Ovary (tissue), 9 donors: ENCODE data around the gene C16orf95. TPM values are rescaled to one million over a fixed set of nuclear protein-coding genes. Genes with fewer than 3 reads are reported as not detected.

Experiments used
- DNase-seq, 5 donors: peaks; one replicate each; pipeline ENCODE4 v3.0.0-alpha.2; 2019 to 2020
- H3K27ac ChIP-seq, 2 donors: fragments of 200-600 bp; one replicate each; pipeline versions ENCODE4 v1.5.1 to v1.8.0; 2019 to 2022
- H3K27me3 ChIP-seq: fragments of 200-600 bp; one replicate; pipeline ENCODE4 v1.8.0; 2022
- H3K36me3 ChIP-seq: fragments of 200-600 bp; sonication (generic); one replicate; pipeline ENCODE4 v1.5.1; 2019
- H3K4me1 ChIP-seq: one replicate; pipeline ENCODE4 v1.8.1; 2013; ENCODE audit warnings: mild to moderate bottlenecking, moderate library complexity; ENCODE audit not compliant: insufficient read depth
- H3K4me3 ChIP-seq: fragments of 200-600 bp; sonication (generic); one replicate; pipeline ENCODE4 v1.5.1; 2017
- H3K9me3 ChIP-seq, 2 donors: fragments of 200-600 bp in 1 of 2; sonication (generic) in 1 of 2; one replicate each; pipeline versions ENCODE4 v1.5.1 to v1.8.1; 2013 to 2019; ENCODE audit warnings: mild to moderate bottlenecking in 1 of 2, moderate library complexity in 1 of 2
- CTCF ChIP-seq, 3 donors: fragments of 450-650 bp in 2 of 3; fragments of 200-600 bp in 1 of 3; IDR thresholded peaks; one replicate each; pipeline versions ENCODE4 v1.5.1 to v1.8.0; 2016 to 2022; ENCODE audit warnings: antibody characterized with exemption in 3 of 3, mild to moderate bottlenecking in 1 of 3
- EP300 ChIP-seq: sonication (generic); formaldehyde crosslinking; IDR thresholded peaks from one replicate; pipeline ENCODE4 v1.6.1; 2017; ENCODE audit warnings: antibody characterized with exemption
- POLR2A ChIP-seq: fragments of 450-650 bp; IDR thresholded peaks from one replicate; pipeline ENCODE4 v1.6.1; 2017; ENCODE audit warnings: antibody characterized with exemption, mild to moderate bottlenecking, moderate library complexity
- whole genome bisulfite sequencing, 3 donors: extraction: QIAGEN DNeasy Blood & Tissue Kit in 1 of 3; methylation state at CpG; one replicate each; pipeline versions ENCODE4 v1.1.5 to v1.1.7; 2013 to 2017; 5-methylcytosine and 5-hydroxymethylcytosine counted together
- intact Hi-C, 4 donors: fragments of 100-400 bp; cut with DNase I; formaldehyde crosslinking; loops; one replicate each; pipeline versions ENCODE4 v1.11.0 to v1.15.1; 2022 to 2023
- polyA plus RNA-seq, 2 donors: library from polyadenylated mRNA; stranded (reverse); fragments of 200-250 nt in 1 of 2; fragments of 350-450 nt in 1 of 2; fragmentation: Illumina TruSeq in 1 of 2; extraction: RNeasy Lipid Tissue Mini Kit (QIAGEN cat#74804) in 1 of 2; gene quantifications; one replicate each; pipeline ENCODE4 v1.2.3, GENCODE V29; 2013 to 2014
- total RNA-seq, 7 donors: library from RNA; depleted of rRNA in 2 of 7; stranded (reverse); fragments of >200 nt in 2 of 7; fragmentation: NEBNext Ultra II Directional in 3 of 7; extraction: Animal tissue kit (Norgen Biotek cat#: 25700) in 3 of 7; gene quantifications; one replicate each; pipeline versions ENCODE4 v1.1.0 to v1.2.4, GENCODE V29; 2016 to 2023
- donor health status: DM: no; HTN: no; CAD: no; lungs with moderate emphysema.
- donor health status: DM: no; HTN: no; CAD: no.
- donor health status: Bipolar disorder and iron deficiency.
- donor health status: DM: yes; HTN: yes; CAD: no.
- donor health status: DM: no; HTN: no; CAD: no.
- donor health status: DM: yes; HTN: yes; CAD: no.

The C16orf95 gene
- total and polyA plus RNA-seq, 9 donors, result 1.0 to 6.1 (median 2.7) TPM

GRCh38 chr16:87323727-87324410 lies 6.7 kb upstream of the C16orf95 start:
- WGBS, 3 donors, result 84 to 87% (median 84%) methylated on average over 21 of the region's 21 CpGs
- TF ChIP-seq POLR2A (no peak), CTCF (IDR thresholded peaks at IDR 0.05) (no peak), EP300 (no peak)

GRCh38 chr16:87322833-87323726 lies 5.9 kb upstream of the C16orf95 start:
- Histone ChIP-seq H3K4me3 (no peak overlapping the region), H3K27me3 (no peaks in the 10 kb centered on the region), H3K4me1 (peaks cover 4% of the 10 kb centered on the region), H3K27ac (no peak overlapping the region), H3K9me3 (no peaks in the 10 kb centered on the region), H3K36me3 (no peaks in the 10 kb centered on the region)
- TF ChIP-seq EP300 (no peak), POLR2A (no peak), CTCF (IDR thresholded peaks at IDR 0.05) (no peak)
- intact Hi-C loops, result loop anchor here in 2 of 4 donors (10.0 kb wide), 2 partner anchors 52 to 62 kb away; partner anchors contain the start of gene FBXO31 (in 1 of the 2)
- DNase-seq, result peak in 2 of 5 donors; percentile 18 to 31
- WGBS, 3 donors, result 83 to 89% (median 83%) methylated on average over 28 to 35 of the region's 35 CpGs

More at GRCh38 chr16:87323727-87324410, 6.7 kb upstream of the C16orf95 start:
- DNase-seq, result peak in 2 of 5 donors; percentile 15 to 32
- H3K36me3 ChIP-seq, result no peaks in the 10 kb centered on the region
- no peaks in the 10 kb centered on the region for H3K9me3 ChIP-seq
- no peak overlapping the region for H3K27ac ChIP-seq
- H3K4me1 ChIP-seq, result peaks cover 4% of the 10 kb centered on the region
- H3K27me3 ChIP-seq, result no peaks in the 10 kb centered on the region
- H3K4me3 ChIP-seq, result no peak overlapping the region
- intact Hi-C loops, result loop anchor here in 2 of 4 donors (10.0 kb wide), 2 partner anchors 51 to 61 kb away; partner anchors contain the start of gene FBXO31 (in 1 of the 2)

GRCh38 chr16:87322360-87322759 lies 5.2 kb upstream of the C16orf95 start:
- H3K4me1 ChIP-seq, result peaks cover 4% of the 10 kb centered on the region
- DNase-seq, result peak in 1 of 5 donors; percentile 28
- H3K4me3 ChIP-seq, result no peak overlapping the region
- H3K36me3 ChIP-seq, result no peaks in the 10 kb centered on the region
- 84 to 93% (median 87%) methylated on average over 8 to 9 of the region's 9 CpGs for WGBS, 3 donors
- H3K27me3 ChIP-seq, result no peaks in the 10 kb centered on the region
- H3K27ac ChIP-seq, result no peak overlapping the region
- no peaks in the 10 kb centered on the region for H3K9me3 ChIP-seq
- TF ChIP-seq POLR2A (no peak), CTCF (IDR thresholded peaks at IDR 0.05) (no peak), EP300 (no peak)
- intact Hi-C loops, result loop anchor here in 2 of 4 donors (10.0 kb wide), 2 partner anchors 52 to 62 kb away; partner anchors contain the start of gene FBXO31 (in 1 of the 2)

- Histone ChIP-seq H3K36me3 (no peaks in the 10 kb centered on the region), H3K9me3 (no peaks in the 10 kb centered on the region), H3K27ac (no peak overlapping the region), H3K27me3 (no peaks in the 10 kb centered on the region), H3K4me1 (peaks cover 4% of the 10 kb centered on the region), H3K4me3 (no peak overlapping the region)
- intact Hi-C loops, result loop anchor here in 2 of 4 donors (10.0 kb wide), 2 partner anchors 53 to 63 kb away; partner anchors contain the start of gene FBXO31 (in 1 of the 2)
- WGBS, 3 donors, result 69 to 78% (median 73%) methylated on average over 20 of the region's 20 CpGs
- peak in 1 of 5 donors; percentile 24 for DNase-seq
- TF ChIP-seq CTCF (IDR thresholded peaks at IDR 0.05), result no peak
- TF ChIP-seq EP300, result no peak
- TF ChIP-seq POLR2A, result no peak
Observed at GRCh38 chr16:87321336-87322107, 4.3 kb upstream of the C16orf95 start.
